ENCODE data around the gene OR1G1.
"Not testable (repeated sequence)": the region's sequence is repeated elsewhere in the genome, so short reads cannot be mapped to it uniquely, and the experiment has no call there.

Gene OR1G1

DNA sequence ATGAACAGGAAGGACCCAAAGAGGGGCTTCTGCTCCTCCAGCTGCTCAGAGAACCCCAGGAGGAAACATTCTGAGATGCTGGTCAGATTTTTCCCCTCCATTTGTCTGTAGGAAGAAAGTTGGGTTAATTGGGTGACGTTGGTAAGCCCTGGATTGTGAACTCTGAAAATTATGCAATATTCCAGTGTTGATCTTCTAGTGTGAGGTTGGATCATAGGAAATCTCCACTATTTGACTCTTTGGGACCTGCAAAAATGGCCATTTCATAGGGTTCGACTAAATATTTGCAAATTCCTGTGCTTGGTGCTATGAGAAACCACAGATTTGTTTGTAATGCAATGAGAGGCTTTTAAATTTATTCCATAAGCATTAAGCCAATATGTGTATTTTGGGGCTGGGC is at the start of gene OR1G1:
Gene OR1G1 (minus strand): TSS at position 101 of the 400 bp plus-strand sequence. CDS start 0 bp downstream, at position 101.
- no peaks in the 10 kb centered on the region for H3K27me3 ChIP-seq (ENCODE audit: control insufficient read depth, insufficient read depth, low read length)
- H3K27ac ChIP-seq = no peak within 1 kb of the TSS
- no peak within 1 kb of the TSS for H3K4me2 ChIP-seq (ENCODE audit: low read length)
- no peaks in the 10 kb centered on the region for H3K4me1 ChIP-seq
- H3K79me2 ChIP-seq = no peaks in the 10 kb centered on the region
- H3K4me3 ChIP-seq (ENCODE audit: low read depth, low read length) = no peak within 1 kb of the TSS
- no peak within 1 kb of the TSS for H2AFZ ChIP-seq
- no peaks in the 10 kb centered on the region for H3K36me3 ChIP-seq (ENCODE audit: control insufficient read depth, insufficient read depth, low read length)
- TF ChIP-seq, protein P1, sequence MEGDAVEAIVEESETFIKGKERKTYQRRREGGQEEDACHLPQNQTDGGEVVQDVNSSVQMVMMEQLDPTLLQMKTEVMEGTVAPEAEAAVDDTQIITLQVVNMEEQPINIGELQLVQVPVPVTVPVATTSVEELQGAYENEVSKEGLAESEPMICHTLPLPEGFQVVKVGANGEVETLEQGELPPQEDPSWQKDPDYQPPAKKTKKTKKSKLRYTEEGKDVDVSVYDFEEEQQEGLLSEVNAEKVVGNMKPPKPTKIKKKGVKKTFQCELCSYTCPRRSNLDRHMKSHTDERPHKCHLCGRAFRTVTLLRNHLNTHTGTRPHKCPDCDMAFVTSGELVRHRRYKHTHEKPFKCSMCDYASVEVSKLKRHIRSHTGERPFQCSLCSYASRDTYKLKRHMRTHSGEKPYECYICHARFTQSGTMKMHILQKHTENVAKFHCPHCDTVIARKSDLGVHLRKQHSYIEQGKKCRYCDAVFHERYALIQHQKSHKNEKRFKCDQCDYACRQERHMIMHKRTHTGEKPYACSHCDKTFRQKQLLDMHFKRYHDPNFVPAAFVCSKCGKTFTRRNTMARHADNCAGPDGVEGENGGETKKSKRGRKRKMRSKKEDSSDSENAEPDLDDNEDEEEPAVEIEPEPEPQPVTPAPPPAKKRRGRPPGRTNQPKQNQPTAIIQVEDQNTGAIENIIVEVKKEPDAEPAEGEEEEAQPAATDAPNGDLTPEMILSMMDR (IDR thresholded peaks at IDR 0.05) = no peak
- no peaks in the 10 kb centered on the region for H3K9me3 ChIP-seq (ENCODE audit: control insufficient read depth, low read length)
- no peak within 1 kb of the TSS for H3K9ac ChIP-seq

DNA sequence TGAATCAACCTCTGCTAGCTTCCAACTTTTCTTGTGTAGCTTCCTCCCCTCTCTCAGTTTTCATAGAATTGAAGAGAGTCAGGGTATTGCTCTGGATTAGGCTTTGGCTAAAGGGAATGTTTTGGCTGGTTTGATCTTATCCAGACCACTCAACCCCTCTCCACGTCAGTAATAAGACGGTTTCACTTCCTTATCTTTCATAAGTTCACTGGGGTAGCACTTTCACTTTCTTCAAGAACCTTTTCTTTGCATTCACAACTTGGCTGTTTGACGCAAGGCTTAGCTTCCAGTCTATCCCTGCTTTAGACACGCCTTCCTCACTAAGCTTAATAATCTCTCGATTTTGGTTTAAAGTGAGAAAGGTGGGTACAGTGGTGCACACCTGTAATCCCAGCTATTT is 40.2 kb upstream of the OR1G1 start:
- Histone ChIP-seq H3K9ac (no peak overlapping the region), H3K9me3 (ENCODE audit: control insufficient read depth, low read length) (no peaks in the 10 kb centered on the region), H2AFZ (no peak overlapping the region), H3K79me2 (no peaks in the 10 kb centered on the region), H3K27me3 (ENCODE audit: control insufficient read depth, insufficient read depth, low read length) (no peaks in the 10 kb centered on the region), H3K27ac (no peak overlapping the region), H3K4me2 (ENCODE audit: low read length) (no peak overlapping the region), H3K4me1 (no peaks in the 10 kb centered on the region), H3K36me3 (ENCODE audit: control insufficient read depth, insufficient read depth, low read length) (no peaks in the 10 kb centered on the region), H3K4me3 (ENCODE audit: low read depth, low read length) (no peak overlapping the region)
- TF ChIP-seq, protein P1 (IDR thresholded peaks at IDR 0.05) = no peak

DNA sequence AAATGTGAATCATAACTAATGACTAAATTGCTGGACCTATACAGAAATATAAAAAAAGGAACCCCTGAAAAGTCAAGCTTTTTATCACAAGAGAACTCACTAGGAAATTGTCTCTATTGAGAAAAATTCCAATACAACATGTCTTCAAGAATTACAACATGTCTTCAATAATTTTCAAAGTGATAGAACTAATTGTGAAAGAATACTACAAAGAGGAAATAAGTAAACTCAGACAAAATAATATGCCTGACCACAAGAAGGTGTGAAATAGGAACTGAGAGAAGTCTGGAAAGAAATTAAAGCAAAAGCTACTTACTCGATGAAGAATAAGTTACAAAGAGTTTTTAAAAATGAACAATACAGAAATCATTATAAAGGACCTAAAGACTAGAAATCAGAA is 29.9 kb upstream of the OR1G1 start:
- Histone ChIP-seq H3K9ac (no peak overlapping the region), H3K4me2 (ENCODE audit: low read length) (no peak overlapping the region), H3K27ac (no peak overlapping the region), H3K9me3 (ENCODE audit: control insufficient read depth, low read length) (no peaks in the 10 kb centered on the region), H3K4me3 (ENCODE audit: low read depth, low read length) (no peak overlapping the region), H3K27me3 (ENCODE audit: control insufficient read depth, insufficient read depth, low read length) (no peaks in the 10 kb centered on the region), H2AFZ (no peak overlapping the region), H3K4me1 (no peaks in the 10 kb centered on the region), H3K36me3 (ENCODE audit: control insufficient read depth, insufficient read depth, low read length) (no peaks in the 10 kb centered on the region), H3K79me2 (no peaks in the 10 kb centered on the region)
- TF ChIP-seq, protein P1 (IDR thresholded peaks at IDR 0.05) = no peak

DNA sequence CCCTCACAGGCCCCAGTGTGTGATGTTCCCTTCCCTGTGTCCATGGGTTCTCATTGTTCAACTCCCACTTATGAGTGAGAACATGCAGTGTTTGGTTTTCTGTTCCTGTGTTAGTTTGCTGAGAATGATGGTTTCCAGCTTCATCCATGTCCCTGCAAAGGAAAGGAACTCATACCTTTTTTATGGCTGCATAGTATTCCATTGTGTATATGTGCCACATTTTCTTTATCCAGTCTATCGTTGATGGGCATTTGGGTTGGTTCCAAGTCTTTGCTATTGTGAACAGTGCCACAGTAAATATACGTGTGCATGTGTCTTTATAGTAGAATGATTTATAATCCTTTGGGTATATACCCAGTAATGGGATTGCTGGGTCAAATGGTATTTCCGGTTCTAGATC is 10.1 kb upstream of the OR1G1 start:
- not testable (repeated sequence) for H2AFZ ChIP-seq; H3K27me3 ChIP-seq (ENCODE audit: control insufficient read depth, insufficient read depth, low read length); H3K27ac ChIP-seq; H3K4me1 ChIP-seq; H3K36me3 ChIP-seq (ENCODE audit: control insufficient read depth, insufficient read depth, low read length); H3K9ac ChIP-seq; H3K4me2 ChIP-seq (ENCODE audit: low read length); H3K9me3 ChIP-seq (ENCODE audit: control insufficient read depth, low read length); H3K79me2 ChIP-seq; H3K4me3 ChIP-seq (ENCODE audit: low read depth, low read length)

DNA sequence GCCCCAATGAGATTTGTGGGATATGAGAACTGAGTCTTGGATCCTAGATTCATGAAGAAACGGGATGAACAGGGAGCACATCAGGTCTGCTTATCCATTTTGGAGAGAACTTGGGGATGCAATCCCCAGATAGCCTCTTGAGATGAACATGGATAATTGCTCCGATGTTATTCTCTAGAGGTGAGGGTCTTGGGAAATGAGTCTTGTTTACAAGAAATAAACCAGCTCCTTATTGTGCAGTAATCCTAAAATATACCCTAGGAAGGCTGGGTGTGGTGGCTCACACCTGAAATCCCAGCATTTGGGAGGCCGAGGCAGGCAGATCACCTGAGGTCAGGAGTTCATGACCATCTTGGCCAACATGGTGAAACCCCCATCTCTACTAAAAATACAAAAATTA is 23.0 kb downstream of the OR1G1 start, which contains the start of gene OR1D2:
Gene OR1D2 (minus strand): TSS at position 101 of the 400 bp plus-strand sequence. CDS start 11,426 bp downstream, outside the sequence.
- no peaks in the 10 kb centered on the region for H3K4me1 ChIP-seq
- no peak within 1 kb of the TSS for H3K27ac ChIP-seq

More for the DNA sequence above, 23.0 kb downstream of the OR1G1 start, which contains the start of gene OR1D2:
- Histone ChIP-seq H2AFZ (no peak within 1 kb of the TSS), H3K36me3 (ENCODE audit: control insufficient read depth, insufficient read depth, low read length) (no peaks in the 10 kb centered on the region), H3K27me3 (ENCODE audit: control insufficient read depth, insufficient read depth, low read length) (no peaks in the 10 kb centered on the region), H3K79me2 (no peaks in the 10 kb centered on the region), H3K9me3 (ENCODE audit: control insufficient read depth, low read length) (no peaks in the 10 kb centered on the region), H3K9ac (no peak within 1 kb of the TSS), H3K4me3 (ENCODE audit: low read depth, low read length) (no peak within 1 kb of the TSS), H3K4me2 (ENCODE audit: low read length) (no peak within 1 kb of the TSS)
- TF ChIP-seq, protein P1 (IDR thresholded peaks at IDR 0.05) = no peak

All from parathyroid adenoma (tissue), 2 donors.